HepG2 (cell line): ENCODE measurements around the gene CHMP4B. TPM values are rescaled to one million over a fixed set of nuclear protein-coding genes. Genes with fewer than 3 reads are reported as not detected.

Source experiments
- ATF7 ChIP-seq, 2 experiments: fragments of 450-650 bp in 1 of 2; sonication (generic) in 1 of 2; formaldehyde crosslinking in 1 of 2; IDR thresholded peaks; 2 replicates each; pipeline versions ENCODE4 v1.4.0 to v1.6.1; 2016 to 2020; ENCODE audit warnings: antibody characterized with exemption in 1 of 2, mild to moderate bottlenecking in 1 of 2, missing genetic modification reagents in 1 of 2
- DDIT3 ChIP-seq: sonication (generic); formaldehyde crosslinking; IDR thresholded peaks from 2 replicates; pipeline ENCODE4 v1.4.0; 2020; ENCODE audit warnings: mild to moderate bottlenecking, missing genetic modification reagents
- DPF2 ChIP-seq: sonication (generic); formaldehyde crosslinking; IDR thresholded peaks from 2 replicates; pipeline ENCODE4 v1.4.0; 2020; ENCODE audit warnings: mild to moderate bottlenecking, low read depth, missing genetic modification reagents, borderline replicate concordance
- FIP1L1 ChIP-seq: fragments of 200-400 bp; formaldehyde crosslinking; IDR thresholded peaks from 2 replicates; pipeline ENCODE4 v1.6.1; 2018; ENCODE audit warnings: low read depth, mild to moderate bottlenecking, low read length, moderate library complexity, borderline replicate concordance; ENCODE audit not compliant: insufficient read depth
- KLF6 ChIP-seq: IDR thresholded peaks from 2 replicates; pipeline ENCODE4 v1.8.0; 2016; ENCODE audit warnings: missing biosample characterization, missing genetic modification reagents
- NFATC3 ChIP-seq: sonication (generic); formaldehyde crosslinking; IDR thresholded peaks from 2 replicates; pipeline ENCODE4 v1.5.1; 2020; ENCODE audit warnings: mild to moderate bottlenecking, missing genetic modification reagents
- NFRKB ChIP-seq: fragments of 450-650 bp; IDR thresholded peaks from 2 replicates; pipeline ENCODE4 v1.6.1; 2017
- PAX8 ChIP-seq: sonication (generic); formaldehyde crosslinking; IDR thresholded peaks from 2 replicates; pipeline ENCODE4 v1.8.0; 2022; ENCODE audit warnings: mild to moderate bottlenecking, missing genetic modification reagents, borderline replicate concordance
- RELA ChIP-seq: sonication (generic); formaldehyde crosslinking; IDR thresholded peaks from 2 replicates; pipeline ENCODE4 v1.4.0; 2020; ENCODE audit warnings: missing genetic modification reagents
- SOX13 ChIP-seq, 3 experiments: fragments of 450-650 bp in 1 of 3; sonication (generic) in 1 of 3; formaldehyde crosslinking in 1 of 3; IDR thresholded peaks in 2 of 3; conservative IDR thresholded peaks in 1 of 3; 2 replicates each; pipeline versions ENCODE4 v1.5.0 to v1.6.1; 2016 to 2020; ENCODE audit warnings: antibody characterized with exemption in 1 of 3, mild to moderate bottlenecking in 1 of 3, missing compliant biosample characterization in 1 of 3, missing genetic modification reagents in 1 of 3, moderate library complexity in 1 of 3
- SP1 ChIP-seq, 2 experiments: fragments of 450-650 bp in 1 of 2; sonication (generic) in 1 of 2; formaldehyde crosslinking in 1 of 2; IDR thresholded peaks; 2 replicates each; pipeline versions ENCODE4 v1.4.0 to v1.6.1; 2016 to 2020; ENCODE audit warnings: missing genetic modification reagents in 1 of 2
- TP53 ChIP-seq: sonication (generic); formaldehyde crosslinking; conservative IDR thresholded peaks from 2 replicates; pipeline ENCODE4 v1.4.0; 2020; ENCODE audit warnings: missing genetic modification reagents
- ZBTB10 ChIP-seq: sonication (generic); formaldehyde crosslinking; IDR thresholded peaks from 2 replicates; pipeline ENCODE4 v1.4.0; 2020; ENCODE audit warnings: missing genetic modification reagents, borderline replicate concordance
- ZGPAT ChIP-seq: IDR thresholded peaks from 2 replicates; pipeline ENCODE4 v1.6.1; 2016; ENCODE audit warnings: mild to moderate bottlenecking
- ZNF136 ChIP-seq: sonication (generic); formaldehyde crosslinking; IDR thresholded peaks from 2 replicates; pipeline ENCODE4 v1.8.1; 2022; ENCODE audit warnings: low read depth, mild to moderate bottlenecking, moderate library complexity, missing genetic modification reagents
- ZNF558 ChIP-seq: sonication (generic); formaldehyde crosslinking; IDR thresholded peaks from 2 replicates; pipeline ENCODE4 v1.9.0; 2022; ENCODE audit warnings: mild to moderate bottlenecking, missing genetic modification reagents, borderline replicate concordance
- ZNF672 ChIP-seq: sonication (generic); formaldehyde crosslinking; IDR thresholded peaks from 2 replicates; pipeline ENCODE4 v1.8.1; 2022; ENCODE audit warnings: missing genetic modification reagents
- ZNF709 ChIP-seq: sonication (generic); formaldehyde crosslinking; IDR thresholded peaks from 2 replicates; pipeline ENCODE4 v1.5.0; 2020; ENCODE audit warnings: mild to moderate bottlenecking, missing genetic modification reagents
- polyA plus RNA-seq, 8 experiments: library from polyadenylated mRNA; depleted of rRNA in 3 of 8; stranded (reverse) in 7 of 8; unstranded in 1 of 8; fragments of >200 nt; fragmentation: Illumina TruSeq in 4 of 8; extraction: Trizol in 4 of 8; gene quantifications; 2 replicates each; pipeline versions ENCODE4 v1.2.1 to v1.2.3, GENCODE V29; 2011 to 2016; ENCODE audit warnings: low read depth in 4 of 8, missing spikeins in 1 of 8, mixed read lengths in 1 of 8; ENCODE audit not compliant: insufficient read depth in 1 of 8
- total RNA-seq, 5 experiments: library from RNA; depleted of rRNA; stranded (reverse); fragments of >200 nt; fragmentation: Illumina TruSeq; extraction: Trizol; gene quantifications; 2 replicates each; pipeline ENCODE4 v1.2.3, GENCODE V29; 2016; ENCODE audit warnings: low read depth in 1 of 5
- TF ChIP-seq, protein P1 (sequence below): IDR thresholded peaks from 2 replicates; pipeline ENCODE4 v1.4.0; 2020; ENCODE audit warnings: mild to moderate bottlenecking, missing genetic modification reagents

CHMP4B gene
- total and polyA plus RNA-seq, 2 of the 13 experiments (the other 11 are each of a cell fraction or from before 2014, with no cell fraction given): 40.1 to 45.6 TPM

DNA sequence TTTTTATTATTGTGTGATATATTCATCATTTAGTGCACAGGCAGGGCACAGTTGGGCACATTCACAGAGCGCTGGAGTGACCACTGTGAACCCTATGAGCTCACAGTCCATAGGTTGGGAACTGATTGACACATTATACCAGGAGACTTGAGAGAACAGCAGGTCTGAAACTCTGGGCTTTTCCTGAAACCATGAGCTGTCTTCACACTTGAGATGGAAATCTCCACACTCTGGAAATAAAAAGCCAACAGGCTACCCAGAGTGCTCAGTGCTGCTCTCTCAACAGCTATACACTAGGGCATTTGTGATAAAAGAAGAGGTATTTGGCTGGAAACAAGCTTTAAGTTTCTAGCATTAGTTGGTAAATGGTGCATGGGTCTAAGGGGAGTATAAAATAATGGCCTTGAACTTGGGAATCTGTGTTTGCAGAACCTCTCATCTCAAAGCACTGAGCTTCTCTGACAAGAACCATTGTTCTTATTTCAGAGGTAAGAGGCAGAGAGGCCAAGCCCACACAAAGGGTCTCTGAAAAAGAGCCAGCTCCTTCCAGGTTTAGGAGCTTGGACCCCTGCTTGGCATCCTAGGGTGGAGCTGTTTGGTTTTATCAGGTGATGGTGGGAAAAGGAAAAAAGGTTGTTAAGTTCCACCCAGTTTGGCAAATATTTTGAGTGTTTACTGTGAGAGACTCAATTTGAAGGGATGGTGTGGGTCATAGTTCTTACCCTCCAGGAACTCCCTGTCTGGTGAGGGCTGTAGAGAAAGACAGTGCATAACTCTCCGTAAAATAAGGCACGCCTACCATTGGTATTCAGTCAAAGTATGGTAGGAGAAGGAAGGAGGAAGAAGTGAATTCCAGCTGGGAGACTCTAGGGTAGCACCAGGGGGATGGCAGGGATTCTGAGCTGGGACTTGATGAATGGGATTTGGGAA is 14.5 kb downstream of the CHMP4B start (continued):
- TF ChIP-seq RELA (CRISPR knock-in tag): no peak
- TF ChIP-seq SP1 (IDR thresholded peaks at IDR 0.05): no peak
- no peak for TF ChIP-seq SP1 (CRISPR knock-in tag; IDR thresholded peaks at IDR 0.05)
- no peak for TF ChIP-seq PAX8 (CRISPR knock-in tag)
- TF ChIP-seq DDIT3 (CRISPR knock-in tag): no peak
- no peak for TF ChIP-seq ZNF558 (CRISPR knock-in tag)
- TF ChIP-seq NFATC3: no peak
- TF ChIP-seq NFRKB: no peak
- no peak for TF ChIP-seq SOX13 (IDR thresholded peaks at IDR 0.05)
- TF ChIP-seq SOX13 (CRISPR knock-in tag; conservative IDR thresholded peaks at IDR 0.05 in 1 of 2, IDR thresholded peaks at IDR 0.05 in 1 of 2): peak in 1 of 2 experiments; percentile 85; a peak in 2 of 4 replicates
- TF ChIP-seq DPF2 (CRISPR knock-in tag): peak; percentile 63; the same call in 1 of the 2 replicates
- peak; percentile 52 for TF ChIP-seq ZGPAT (CRISPR knock-in tag)
- no peak; the same call in 1 of the 2 replicates for TF ChIP-seq ZNF136 (CRISPR knock-in tag)
- TF ChIP-seq TP53: peak; percentile 73; the same call in 1 of the 2 replicates
- TF ChIP-seq, protein P1, sequence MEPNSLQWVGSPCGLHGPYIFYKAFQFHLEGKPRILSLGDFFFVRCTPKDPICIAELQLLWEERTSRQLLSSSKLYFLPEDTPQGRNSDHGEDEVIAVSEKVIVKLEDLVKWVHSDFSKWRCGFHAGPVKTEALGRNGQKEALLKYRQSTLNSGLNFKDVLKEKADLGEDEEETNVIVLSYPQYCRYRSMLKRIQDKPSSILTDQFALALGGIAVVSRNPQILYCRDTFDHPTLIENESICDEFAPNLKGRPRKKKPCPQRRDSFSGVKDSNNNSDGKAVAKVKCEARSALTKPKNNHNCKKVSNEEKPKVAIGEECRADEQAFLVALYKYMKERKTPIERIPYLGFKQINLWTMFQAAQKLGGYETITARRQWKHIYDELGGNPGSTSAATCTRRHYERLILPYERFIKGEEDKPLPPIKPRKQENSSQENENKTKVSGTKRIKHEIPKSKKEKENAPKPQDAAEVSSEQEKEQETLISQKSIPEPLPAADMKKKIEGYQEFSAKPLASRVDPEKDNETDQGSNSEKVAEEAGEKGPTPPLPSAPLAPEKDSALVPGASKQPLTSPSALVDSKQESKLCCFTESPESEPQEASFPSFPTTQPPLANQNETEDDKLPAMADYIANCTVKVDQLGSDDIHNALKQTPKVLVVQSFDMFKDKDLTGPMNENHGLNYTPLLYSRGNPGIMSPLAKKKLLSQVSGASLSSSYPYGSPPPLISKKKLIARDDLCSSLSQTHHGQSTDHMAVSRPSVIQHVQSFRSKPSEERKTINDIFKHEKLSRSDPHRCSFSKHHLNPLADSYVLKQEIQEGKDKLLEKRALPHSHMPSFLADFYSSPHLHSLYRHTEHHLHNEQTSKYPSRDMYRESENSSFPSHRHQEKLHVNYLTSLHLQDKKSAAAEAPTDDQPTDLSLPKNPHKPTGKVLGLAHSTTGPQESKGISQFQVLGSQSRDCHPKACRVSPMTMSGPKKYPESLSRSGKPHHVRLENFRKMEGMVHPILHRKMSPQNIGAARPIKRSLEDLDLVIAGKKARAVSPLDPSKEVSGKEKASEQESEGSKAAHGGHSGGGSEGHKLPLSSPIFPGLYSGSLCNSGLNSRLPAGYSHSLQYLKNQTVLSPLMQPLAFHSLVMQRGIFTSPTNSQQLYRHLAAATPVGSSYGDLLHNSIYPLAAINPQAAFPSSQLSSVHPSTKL (CRISPR knock-in tag): peak; percentile 63
- no peak for TF ChIP-seq ZNF672 (CRISPR knock-in tag)
- no peak for TF ChIP-seq FIP1L1
- TF ChIP-seq ATF7 (IDR thresholded peaks at IDR 0.05): no peak
- TF ChIP-seq ATF7 (CRISPR knock-in tag; IDR thresholded peaks at IDR 0.05): peak; percentile 10; the same call in 1 of the 2 replicates
- 0 out of 2 replicates have a peak, but pooled peaks have one; percentile 33 for TF ChIP-seq ZNF709
- no peak for TF ChIP-seq ZBTB10 (CRISPR knock-in tag)
- TF ChIP-seq KLF6 (CRISPR knock-in tag): 0 out of 2 replicates have a peak, but pooled peaks have one; percentile 35
